ENCODE data around the gene ARMC5. TPM values are rescaled to one million over a fixed set of nuclear protein-coding genes. Genes with fewer than 3 reads are reported as not detected.

The ARMC5 gene
- total and polyA plus RNA-seq, 12 donors, result 2.9 to 37.9 (median 12.0) TPM

DNA sequence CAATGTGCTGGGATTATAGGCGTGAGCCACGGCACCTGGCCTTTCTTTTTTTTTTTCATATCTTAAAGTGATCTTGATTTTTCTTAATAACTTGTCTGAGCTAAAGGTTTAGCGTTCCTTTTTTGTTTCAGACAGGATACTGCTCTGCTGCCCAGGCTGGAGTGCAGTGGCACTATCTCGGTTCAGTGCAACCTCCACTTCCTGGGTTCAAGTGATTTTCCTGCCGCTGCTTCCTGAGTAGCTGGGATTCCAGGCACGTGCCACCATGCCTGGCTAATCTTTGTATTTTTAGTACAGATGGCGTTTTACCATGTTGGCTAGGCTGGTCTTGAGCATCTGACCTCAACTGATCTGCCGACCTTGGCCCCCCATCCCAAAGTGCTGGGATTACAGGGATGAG is 44.9 kb downstream of the ARMC5 start:
- H3K4me1 ChIP-seq (replicated peaks in 1 of 2), result peaks cover 6 to 21% of the 10 kb centered on the region in 2 donors
- H3K9me3 ChIP-seq (replicated peaks in 1 of 3), result no peaks in the 10 kb centered on the region
- DNase-seq, result no peak
- H3K27ac ChIP-seq, result no peak overlapping the region
- 69 to 80% (median 73%) methylated on average over 8 of the region's 8 CpGs for WGBS, 4 donors
- no peaks in the 10 kb centered on the region for H3K27me3 ChIP-seq
- no peak for TF ChIP-seq POLR2A (IDR thresholded peaks at IDR 0.05)
- TF ChIP-seq, protein P1, sequence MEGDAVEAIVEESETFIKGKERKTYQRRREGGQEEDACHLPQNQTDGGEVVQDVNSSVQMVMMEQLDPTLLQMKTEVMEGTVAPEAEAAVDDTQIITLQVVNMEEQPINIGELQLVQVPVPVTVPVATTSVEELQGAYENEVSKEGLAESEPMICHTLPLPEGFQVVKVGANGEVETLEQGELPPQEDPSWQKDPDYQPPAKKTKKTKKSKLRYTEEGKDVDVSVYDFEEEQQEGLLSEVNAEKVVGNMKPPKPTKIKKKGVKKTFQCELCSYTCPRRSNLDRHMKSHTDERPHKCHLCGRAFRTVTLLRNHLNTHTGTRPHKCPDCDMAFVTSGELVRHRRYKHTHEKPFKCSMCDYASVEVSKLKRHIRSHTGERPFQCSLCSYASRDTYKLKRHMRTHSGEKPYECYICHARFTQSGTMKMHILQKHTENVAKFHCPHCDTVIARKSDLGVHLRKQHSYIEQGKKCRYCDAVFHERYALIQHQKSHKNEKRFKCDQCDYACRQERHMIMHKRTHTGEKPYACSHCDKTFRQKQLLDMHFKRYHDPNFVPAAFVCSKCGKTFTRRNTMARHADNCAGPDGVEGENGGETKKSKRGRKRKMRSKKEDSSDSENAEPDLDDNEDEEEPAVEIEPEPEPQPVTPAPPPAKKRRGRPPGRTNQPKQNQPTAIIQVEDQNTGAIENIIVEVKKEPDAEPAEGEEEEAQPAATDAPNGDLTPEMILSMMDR (IDR thresholded peaks at IDR 0.05), result no peak
- peaks cover 0 to 13% of the 10 kb centered on the region in 2 donors for H3K36me3 ChIP-seq (replicated peaks in 1 of 2)
- H3K4me3 ChIP-seq, result no peak overlapping the region
- intact Hi-C loops (cut with DNase I), result loop anchor here in 1 of 2 donors (10.0 kb wide), 1 partner anchor 211 kb away; a partner anchor contains a TSS

DNA sequence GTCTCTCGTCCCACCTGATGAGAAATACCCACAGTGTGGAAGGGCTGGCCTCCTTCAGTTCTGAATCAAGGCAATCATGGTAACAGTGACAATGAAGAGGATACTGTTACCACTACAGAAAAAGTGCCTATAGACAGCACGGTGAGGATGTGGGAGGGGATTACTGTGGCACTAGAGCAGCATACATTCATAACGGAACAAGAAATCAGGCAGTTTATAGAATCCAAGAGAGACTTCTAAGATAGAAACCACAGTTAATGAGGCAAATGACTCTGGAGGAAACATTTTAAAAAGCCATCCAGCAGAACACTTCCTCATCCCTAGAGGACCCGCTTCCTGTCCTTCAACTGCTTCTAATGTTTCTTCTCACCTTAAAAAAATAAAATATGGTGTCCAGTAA is 46.2 kb downstream of the ARMC5 start:
- WGBS, 4 donors, result 74 to 79% (median 77%) methylated on average over 4 of the region's 4 CpGs
- H3K9me3 ChIP-seq (replicated peaks in 1 of 3), result no peaks in the 10 kb centered on the region
- peaks cover 0 to 8% of the 10 kb centered on the region in 2 donors for H3K36me3 ChIP-seq (replicated peaks in 1 of 2)
- no peak for TF ChIP-seq POLR2A (IDR thresholded peaks at IDR 0.05)
- TF ChIP-seq, protein P1 (IDR thresholded peaks at IDR 0.05), result no peak
- no peak overlapping the region for H3K27ac ChIP-seq
- no peak for DNase-seq
- intact Hi-C loops (cut with DNase I), result loop anchor here in 1 of 2 donors (10.0 kb wide), 1 partner anchor 209 kb away; a partner anchor contains a TSS
- peaks cover 7 to 28% of the 10 kb centered on the region in 2 donors for H3K4me1 ChIP-seq (replicated peaks in 1 of 2)
- no peaks in the 10 kb centered on the region for H3K27me3 ChIP-seq
- no peak overlapping the region for H3K4me3 ChIP-seq

DNA sequence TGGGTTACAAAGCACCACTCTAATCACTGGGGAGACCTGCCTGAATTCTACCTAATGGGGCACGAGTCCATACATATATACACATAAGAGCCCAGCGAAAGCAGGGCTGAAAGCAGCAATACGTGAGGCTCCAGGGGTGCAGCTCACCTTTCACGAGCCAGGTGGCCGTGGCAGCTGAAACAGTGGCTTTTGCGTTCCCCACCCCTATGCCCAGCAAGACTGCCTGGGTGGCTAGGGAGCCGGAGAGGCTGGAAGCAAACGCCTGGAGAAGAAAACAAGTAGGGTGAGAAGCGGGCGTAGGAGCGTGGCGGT is 48.3 kb downstream of the ARMC5 start:
- Histone ChIP-seq H3K27ac (peak overlapping the region in 4 of 5 donors; percentile 62 to 92 (median 89)), H3K27me3 (no peaks in the 10 kb centered on the region), H3K4me3 (peak overlapping the region; percentile 36 to 96 (median 91)), H3K4me1 (replicated peaks in 1 of 2) (peaks cover 7 to 28% of the 10 kb centered on the region in 2 donors), H3K36me3 (replicated peaks in 1 of 2) (peaks cover 0 to 7% of the 10 kb centered on the region in 2 donors), H3K9me3 (replicated peaks in 1 of 3) (no peaks in the 10 kb centered on the region)
- DNase-seq, result no peak
- intact Hi-C loops (cut with DNase I), result loop anchor here in 1 of 2 donors (10.0 kb wide), 1 partner anchor 207 kb away; a partner anchor contains a TSS
- WGBS, 4 donors, result 3 to 5% (median 5%) methylated on average over 6 to 12 of the region's 12 CpGs
- TF ChIP-seq POLR2A (IDR thresholded peaks at IDR 0.05), result no peak
- TF ChIP-seq, protein P1 (IDR thresholded peaks at IDR 0.05), result no peak

DNA sequence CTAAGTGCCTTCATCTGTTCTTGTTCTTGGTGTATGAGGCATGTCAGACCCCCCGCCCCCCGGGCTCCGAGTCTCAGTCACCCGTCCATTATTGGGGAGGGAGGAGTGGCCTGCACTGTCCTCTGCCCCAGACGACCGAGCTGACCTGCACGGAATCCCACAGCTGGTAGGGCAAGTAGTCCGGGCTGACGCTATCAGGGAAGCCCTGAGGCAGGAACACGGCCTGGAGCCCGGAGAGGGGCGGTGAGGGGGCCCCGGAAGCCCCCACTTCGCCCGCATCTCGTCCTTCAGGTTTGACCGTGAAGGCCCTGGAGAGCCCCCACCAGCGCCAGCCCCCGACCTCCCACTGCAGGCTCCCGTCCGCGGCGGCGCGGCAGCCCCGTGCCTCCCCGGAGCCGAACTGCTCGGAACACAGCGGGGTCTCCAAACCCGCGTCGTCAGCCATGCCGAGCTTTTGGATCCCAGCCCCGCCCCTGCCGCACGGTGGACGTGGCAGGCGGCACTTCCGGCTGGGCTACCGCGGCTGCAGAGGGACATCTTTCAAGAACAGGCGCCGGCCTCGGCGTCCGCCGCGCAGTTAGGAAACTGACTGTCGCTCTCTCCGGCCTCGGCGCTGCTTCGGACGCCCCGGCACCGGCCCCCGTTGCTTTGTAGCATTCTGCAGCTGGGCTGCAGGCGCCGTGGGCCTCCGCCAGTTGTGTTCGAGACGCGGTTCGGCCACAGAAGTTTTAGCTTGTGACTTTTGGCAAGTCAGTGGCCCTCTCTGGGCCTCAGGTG is 48.8 kb downstream of the ARMC5 start, which contains the start of gene RUSF1:
RUSF1 (minus strand) TSS at position 463 of the 777 bp plus-strand sequence; CDS start at position 445, 18 bp downstream.
- peak within 1 kb of the TSS; percentile 36 to 96 (median 91) for H3K4me3 ChIP-seq
- 0 to 3% (median 1%) methylated on average over 7 to 65 of the region's 65 CpGs for WGBS, 4 donors
- H3K9me3 ChIP-seq (replicated peaks in 1 of 3), result no peaks in the 10 kb centered on the region
- peak; percentile 68 to 81 for TF ChIP-seq POLR2A (IDR thresholded peaks at IDR 0.05)
- TF ChIP-seq, protein P1 (IDR thresholded peaks at IDR 0.05), result no peak
- H3K4me1 ChIP-seq (replicated peaks in 1 of 2), result peaks cover 7 to 28% of the 10 kb centered on the region in 2 donors
- DNase-seq, result peak; percentile 89 to 94 (median 92)
- H3K27ac ChIP-seq, result peak within 1 kb of the TSS; percentile 62 to 92 (median 89)
- peaks cover 0 to 7% of the 10 kb centered on the region in 2 donors for H3K36me3 ChIP-seq (replicated peaks in 1 of 2)
- intact Hi-C loops (cut with DNase I), result loop anchor here in 1 of 2 donors (10.0 kb wide), 1 partner anchor 207 kb away; a partner anchor contains a TSS
- H3K27me3 ChIP-seq, result no peaks in the 10 kb centered on the region

Measured in adrenal gland (tissue), 12 donors.